GM19238 (cell line): ENCODE measurements around the gene PIGV.
"Not testable (repeated sequence)": the region's sequence is repeated elsewhere in the genome, so short reads cannot be mapped to it uniquely, and the experiment has no call there.

Experiments used
- DNase-seq: peaks from one replicate; pipeline ENCODE4 v3.0.0; 2011; ENCODE audit warnings: low spot score; ENCODE audit not compliant: insufficient read length

Gene PIGV

GRCh38 chr1:26792924-26793323 lies 5.2 kb downstream of the PIGV start:
- no peak for DNase-seq

GRCh38 chr1:26794391-26794790 lies 6.6 kb downstream of the PIGV start:
- DNase-seq, result no peak

DNA sequence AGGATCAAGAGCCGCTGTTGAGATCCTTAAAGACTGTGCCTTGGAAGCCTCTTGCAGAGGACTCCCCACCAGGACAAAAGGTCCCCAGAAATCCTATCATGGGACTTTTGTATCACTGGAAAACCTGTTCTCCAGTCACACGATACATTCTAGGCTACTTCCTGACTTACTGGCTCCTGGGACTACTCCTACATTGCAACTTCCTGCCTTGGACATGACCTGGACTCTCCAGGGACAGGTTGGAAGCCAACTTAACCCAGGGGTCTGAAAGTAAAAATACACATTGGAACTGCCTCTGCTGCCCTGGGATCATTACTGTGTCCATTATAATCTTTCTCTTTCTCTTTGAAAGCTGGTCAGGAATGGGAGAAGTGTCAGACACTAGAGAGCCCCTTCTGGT lies 9.9 kb downstream of the PIGV start:
- no peak for DNase-seq

- no peak for DNase-seq
These were observed 11.9 kb downstream of the PIGV start for GRCh38 chr1:26799479-26800142.

DNA sequence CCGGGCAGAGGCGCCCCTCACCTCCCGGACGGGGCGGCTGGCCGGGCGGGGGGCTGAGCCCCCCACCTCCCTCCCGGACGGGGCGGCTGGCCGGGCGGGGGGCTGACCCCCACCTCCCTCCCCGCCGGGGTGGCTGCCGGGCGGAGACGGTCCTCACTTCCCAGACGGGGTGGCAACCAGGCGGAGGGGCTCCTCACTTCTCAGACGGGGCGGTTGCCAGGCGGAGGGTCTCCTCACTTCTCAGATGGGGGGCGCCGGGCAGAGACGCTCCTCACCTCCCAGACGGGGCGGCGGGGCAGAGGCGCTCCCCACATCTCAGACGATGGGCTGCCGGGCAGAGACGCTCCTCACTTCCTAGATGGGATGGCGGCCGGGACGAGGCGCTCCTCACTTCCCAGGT lies 16.2 kb downstream of the PIGV start:
- not testable (repeated sequence) for DNase-seq

- DNase-seq, result peak; percentile 76
These were observed 22.4 kb downstream of the PIGV start for GRCh38 chr1:26810105-26810504.

DNA sequence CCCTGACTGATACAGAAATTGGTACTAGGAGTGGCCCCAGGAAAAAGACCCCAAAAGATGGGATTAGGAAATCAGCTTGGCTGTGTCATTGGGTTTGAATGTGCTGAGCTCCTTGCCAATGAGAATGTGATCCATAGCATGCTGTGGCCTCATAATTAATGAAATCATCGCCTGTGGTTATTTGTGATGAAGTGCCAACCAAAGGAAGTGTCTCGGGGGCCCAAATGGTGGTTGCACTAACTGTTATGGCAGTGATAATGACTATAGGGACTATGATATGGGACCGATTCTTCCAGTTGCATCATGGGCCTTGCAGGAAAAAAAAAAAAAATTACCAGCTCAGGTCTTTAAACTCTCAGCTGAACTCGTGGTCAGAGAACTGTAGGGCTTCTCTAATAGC lies 23.3 kb downstream of the PIGV start:
- no peak for DNase-seq

- no peak for DNase-seq
These were observed 24.0 kb downstream of the PIGV start for GRCh38 chr1:26811708-26812107.

DNA sequence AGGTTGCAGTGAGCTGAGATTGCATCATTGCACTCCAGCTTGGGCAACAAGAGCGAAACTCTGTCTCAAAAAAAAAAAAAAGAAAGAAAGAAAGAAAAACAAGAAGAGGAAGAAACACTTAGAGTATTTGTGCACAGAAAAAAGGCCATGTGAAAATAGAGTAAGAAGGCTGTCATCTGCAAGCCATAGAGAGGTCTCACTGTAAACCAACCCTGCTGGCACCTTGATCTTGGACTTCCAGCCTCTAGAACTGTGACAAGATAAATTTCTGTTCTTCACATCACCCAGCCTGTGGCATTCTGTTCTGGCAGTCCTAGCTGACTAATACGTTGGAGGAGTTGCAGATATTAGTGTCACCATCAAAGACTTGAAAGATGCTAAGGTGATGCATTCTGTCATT lies 26.6 kb downstream of the PIGV start:
- DNase-seq, result no peak

- DNase-seq, result no peak
These were observed 27.1 kb downstream of the PIGV start for GRCh38 chr1:26814893-26815292.

GRCh38 chr1:26820784-26821269 lies 33.1 kb downstream of the PIGV start:
- DNase-seq, result peak; percentile 74

DNA sequence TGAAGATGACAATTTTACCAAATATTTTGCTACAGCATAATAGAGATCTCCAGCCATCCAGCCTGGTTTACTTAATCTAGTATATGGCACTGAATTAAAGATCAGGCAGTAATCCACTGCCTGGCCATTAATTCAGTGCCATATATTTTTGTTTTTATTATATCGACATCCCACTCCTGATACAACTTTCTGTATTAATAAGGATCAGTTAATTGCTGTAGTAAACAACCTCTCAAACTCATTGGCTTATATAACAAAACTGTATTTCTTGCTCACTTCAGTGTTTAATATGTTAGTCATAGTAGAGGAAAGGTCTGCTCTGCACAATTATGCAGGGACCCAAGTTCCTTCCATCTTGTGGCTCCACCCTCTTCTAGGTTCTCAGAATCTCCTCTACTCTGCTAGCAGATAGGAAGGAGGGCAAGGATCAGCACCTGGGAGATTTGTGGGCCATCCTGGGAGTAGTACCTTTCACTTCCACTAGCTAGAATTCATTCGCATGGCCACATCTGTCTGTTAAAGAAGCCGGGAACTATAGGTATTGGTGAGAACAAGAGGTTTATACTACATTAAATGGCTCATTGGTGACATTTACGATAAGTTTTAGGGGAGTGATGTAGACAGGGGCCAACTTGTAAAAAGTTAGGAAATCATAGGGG lies 35.1 kb downstream of the PIGV start:
- DNase-seq, result no peak

- no peak for DNase-seq
These were observed 37.0 kb downstream of the PIGV start for GRCh38 chr1:26824731-26825130.

DNA sequence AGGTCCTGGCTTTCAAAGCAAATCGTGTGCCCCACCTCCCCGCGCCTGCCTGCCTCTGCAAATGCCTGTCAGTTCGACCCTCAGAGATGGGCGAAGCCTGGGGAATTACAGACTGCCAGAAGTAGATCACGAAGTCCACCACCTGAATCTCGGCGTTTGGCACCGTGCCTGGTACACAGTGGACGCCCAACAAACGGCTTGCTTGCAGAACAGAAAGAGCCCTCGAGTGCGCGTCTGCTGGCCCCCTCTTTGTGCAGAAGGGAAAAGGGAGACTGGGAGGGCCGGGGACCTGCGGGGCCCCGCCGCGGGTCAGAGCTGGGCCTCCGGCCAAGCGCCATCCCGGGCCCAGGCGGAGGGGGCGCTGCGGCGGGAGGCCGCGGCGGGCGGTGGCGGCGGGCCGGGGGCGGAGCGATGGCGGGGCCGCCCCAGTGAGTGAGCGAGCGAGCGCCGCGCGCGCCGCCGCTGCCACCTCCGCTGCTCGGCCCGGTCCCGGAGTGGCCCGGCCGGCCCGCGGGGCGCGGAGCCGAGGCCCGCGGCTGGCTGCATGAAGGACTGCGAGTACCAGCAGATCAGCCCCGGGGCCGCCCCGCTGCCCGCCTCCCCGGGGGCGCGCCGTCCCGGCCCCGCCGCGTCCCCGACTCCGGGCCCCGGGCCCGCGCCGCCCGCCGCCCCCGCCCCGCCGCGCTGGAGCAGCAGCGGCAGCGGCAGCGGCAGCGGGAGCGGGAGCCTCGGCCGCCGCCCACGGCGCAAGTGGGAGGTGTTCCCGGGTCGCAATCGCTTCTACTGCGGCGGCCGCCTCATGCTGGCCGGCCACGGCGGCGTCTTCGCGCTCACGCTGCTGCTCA lies 38.7 kb downstream of the PIGV start, which contains the start of gene ZDHHC18:
TSS of gene ZDHHC18 (plus strand) at position 428 of the 845 bp plus-strand sequence. CDS start at position 545, 117 bp downstream.
- DNase-seq, result peak; percentile 85

DNA sequence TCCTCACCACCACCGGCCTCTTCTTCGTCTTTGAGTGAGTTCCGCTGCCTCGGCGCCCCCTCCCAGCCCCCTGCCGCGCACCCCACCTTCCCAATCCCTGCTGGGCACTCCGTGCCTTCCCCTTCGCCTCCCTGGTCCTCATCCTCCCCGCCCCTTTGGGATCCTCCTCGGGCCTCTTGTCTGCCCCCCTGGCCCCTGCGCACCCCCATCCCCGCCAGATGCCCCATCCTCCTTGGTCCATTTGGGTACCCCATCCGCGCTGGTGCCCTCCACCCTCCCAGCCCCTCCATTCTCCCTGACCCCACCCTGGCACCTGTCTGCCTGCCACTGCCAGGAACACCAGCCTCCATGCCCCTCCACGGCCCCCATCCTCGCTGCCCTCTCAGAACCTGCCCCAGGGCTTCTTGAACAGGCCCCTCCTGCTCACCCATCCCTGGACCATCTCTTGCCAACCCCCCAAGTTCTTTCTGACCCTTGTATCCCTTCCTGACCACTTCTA lies 39.4 kb downstream of the PIGV start:
- DNase-seq, result no peak

- no peak for DNase-seq
These were observed 39.9 kb downstream of the PIGV start for GRCh38 chr1:26827663-26828062.

DNA sequence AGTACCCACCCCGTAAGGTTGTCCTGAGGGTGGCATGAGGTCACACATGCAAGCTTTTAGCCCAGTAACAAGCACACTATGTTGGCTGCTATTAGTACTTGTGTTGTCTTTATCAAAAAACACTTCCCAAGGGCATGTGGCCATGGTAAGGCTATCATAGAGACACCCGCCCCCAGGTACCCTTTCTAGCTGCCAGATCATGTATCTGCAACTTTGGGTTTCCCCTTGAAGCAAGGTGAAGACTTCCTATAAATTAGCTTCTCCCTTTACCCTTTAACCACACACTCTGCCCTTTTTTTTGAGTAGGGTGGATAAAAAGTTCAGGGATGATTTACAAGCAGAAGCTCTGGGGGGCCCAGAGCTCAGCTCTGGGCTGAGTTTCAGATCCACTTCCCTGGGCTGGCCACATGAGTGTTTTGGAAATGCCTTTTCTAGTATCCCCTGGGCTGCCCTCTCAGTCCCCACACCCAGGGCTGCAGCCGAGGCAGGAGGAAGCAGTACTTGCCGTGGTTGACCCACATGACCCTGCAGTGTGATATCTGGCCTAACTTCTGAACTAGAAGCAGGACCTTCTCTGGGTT lies 40.8 kb downstream of the PIGV start:
- no peak for DNase-seq

GRCh38 chr1:26829184-26829911 lies 41.6 kb downstream of the PIGV start:
- DNase-seq, result no peak

DNA sequence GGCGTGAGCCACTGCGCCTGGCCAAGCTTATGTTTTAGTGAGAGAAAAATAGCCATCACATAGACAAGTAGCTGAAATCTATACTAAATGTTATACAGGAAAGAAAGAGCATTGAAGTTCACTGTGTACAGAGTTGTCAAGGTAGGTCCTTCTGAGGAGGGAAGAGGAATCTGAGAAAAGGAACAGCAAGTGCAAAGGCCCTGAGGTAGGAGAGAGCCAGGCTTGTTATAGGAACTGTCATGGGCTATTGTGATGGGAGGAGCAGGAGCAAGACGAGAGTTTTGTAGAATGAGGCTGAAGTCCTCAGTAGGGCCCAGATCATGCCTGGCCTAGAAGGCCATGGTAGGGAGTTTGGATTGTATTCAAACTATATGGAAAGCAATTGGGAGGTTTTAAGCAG lies 43.3 kb downstream of the PIGV start:
- no peak for DNase-seq

GRCh38 chr1:26831546-26832248 lies 43.9 kb downstream of the PIGV start:
- no peak for DNase-seq
